H9 (cell line): ENCODE measurements around the gene SUGT1. TPM values are rescaled to one million over a fixed set of nuclear protein-coding genes. Genes with fewer than 3 reads are reported as not detected.
A peak's percentile ranks its signal among the peaks of the same experiment; 100 is the strongest.

Experiments used
- DNase-seq: peaks from one replicate; pipeline ENCODE4 v3.0.0-alpha.2; 2017
- H2AFZ ChIP-seq: one replicate; pipeline ENCODE4 v1.6.1; 2013; ENCODE audit warnings: mild to moderate bottlenecking, low read length, control low read depth, moderate library complexity
- H2AK5ac ChIP-seq: 2 replicates; pipeline ENCODE4 v1.6.1; 2013; ENCODE audit warnings: low read length, control low read depth, mixed read lengths; ENCODE audit not compliant: insufficient read length
- H2BK120ac ChIP-seq: one replicate; pipeline ENCODE4 v1.6.1; 2013; ENCODE audit warnings: low read depth, mild to moderate bottlenecking, low read length, control low read depth, inconsistent platforms; ENCODE audit not compliant: poor library complexity, severe bottlenecking
- H2BK12ac ChIP-seq: 2 replicates; pipeline ENCODE4 v1.6.1; 2013; ENCODE audit warnings: low read length, control low read depth, mixed read lengths, low read depth; ENCODE audit not compliant: insufficient read length
- H2BK15ac ChIP-seq: 2 replicates; pipeline ENCODE4 v1.6.1; 2013; ENCODE audit warnings: low read depth, low read length, control low read depth
- H2BK20ac ChIP-seq: one replicate; pipeline ENCODE4 v1.6.1; 2013; ENCODE audit warnings: low read depth, mild to moderate bottlenecking, low read length, control low read depth, inconsistent platforms; ENCODE audit not compliant: poor library complexity, severe bottlenecking
- H2BK5ac ChIP-seq: 2 replicates; pipeline ENCODE4 v1.6.1; 2013; ENCODE audit warnings: low read length, control low read depth, mixed read lengths; ENCODE audit not compliant: insufficient read length
- H3K14ac ChIP-seq: 2 replicates; pipeline ENCODE4 v1.6.1; 2013; ENCODE audit warnings: low read length, control low read depth; ENCODE audit not compliant: insufficient read depth
- H3K18ac ChIP-seq: 2 replicates; pipeline ENCODE4 v1.6.1; 2013; ENCODE audit warnings: low read depth, mild to moderate bottlenecking, mixed read lengths, low read length, control low read depth; ENCODE audit not compliant: insufficient read length
- H3K23ac ChIP-seq: 2 replicates; pipeline ENCODE4 v1.6.1; 2013; ENCODE audit warnings: low read length, control low read depth, mixed read lengths, low read depth; ENCODE audit not compliant: insufficient read length
- H3K23me2 ChIP-seq: 2 replicates; pipeline ENCODE4 v1.6.1; 2013; ENCODE audit warnings: low read depth, mild to moderate bottlenecking, mixed read lengths, low read length, control low read depth; ENCODE audit not compliant: insufficient read length, poor library complexity, severe bottlenecking
- H3K27ac ChIP-seq: 2 replicates; pipeline ENCODE4 v1.5.1; 2013; ENCODE audit warnings: low read length, control low read depth, mixed read lengths, low read depth; ENCODE audit not compliant: insufficient read length
- H3K27me3 ChIP-seq: 2 replicates; pipeline ENCODE4 v1.6.1; 2013; ENCODE audit warnings: low read length, control low read depth, inconsistent platforms; ENCODE audit not compliant: insufficient read depth
- H3K4ac ChIP-seq: 2 replicates; pipeline ENCODE4 v1.6.1; 2013; ENCODE audit warnings: low read depth, mild to moderate bottlenecking, control low read depth, inconsistent platforms, low read length, moderate library complexity
- H3K4me1 ChIP-seq: 2 replicates; pipeline ENCODE4 v1.6.1; 2013; ENCODE audit warnings: low read length, control low read depth, inconsistent platforms; ENCODE audit not compliant: insufficient read depth
- H3K4me2 ChIP-seq: 2 replicates; pipeline ENCODE4 v1.6.1; 2013; ENCODE audit warnings: low read length, control low read depth, mixed read lengths; ENCODE audit not compliant: insufficient read length, insufficient read depth
- H3K56ac ChIP-seq: 2 replicates; pipeline ENCODE4 v1.6.1; 2013; ENCODE audit warnings: low read depth, mild to moderate bottlenecking, mixed read lengths, low read length, control low read depth; ENCODE audit not compliant: insufficient read length
- H3K79me1 ChIP-seq: 2 replicates; pipeline ENCODE4 v1.6.1; 2013; ENCODE audit warnings: low read depth, mild to moderate bottlenecking, moderate library complexity, low read length, control low read depth, inconsistent platforms; ENCODE audit not compliant: insufficient read depth, poor library complexity, severe bottlenecking
- H3K79me2 ChIP-seq: 2 replicates; pipeline ENCODE4 v1.6.1; 2013; ENCODE audit warnings: low read length, control low read depth, inconsistent platforms; ENCODE audit not compliant: insufficient read depth
- H3K9ac ChIP-seq: 2 replicates; pipeline ENCODE4 v1.6.1; 2013; ENCODE audit warnings: low read length, control low read depth, mixed read lengths; ENCODE audit not compliant: insufficient read length; ENCODE audit errors: extremely low read depth
- H3K9me3 ChIP-seq: one replicate; pipeline ENCODE4 v1.6.1; 2013; ENCODE audit warnings: low read depth, low read length, inconsistent platforms; ENCODE audit not compliant: control insufficient read depth
- H3T11ph ChIP-seq: one replicate; pipeline ENCODE4 v1.6.1; 2013; ENCODE audit warnings: mild to moderate bottlenecking, low read length, control low read depth, inconsistent platforms
- H4K20me1 ChIP-seq: one replicate; pipeline ENCODE4 v1.6.1; 2013; ENCODE audit not compliant: control insufficient read depth, insufficient read length, insufficient read depth
- H4K5ac ChIP-seq: 2 replicates; pipeline ENCODE4 v1.6.1; 2013; ENCODE audit warnings: low read depth, mild to moderate bottlenecking, mixed read lengths, low read length, control low read depth; ENCODE audit not compliant: insufficient read length
- H4K8ac ChIP-seq: replicated peaks from 2 replicates; pipeline ENCODE4 v1.6.1; 2013; ENCODE audit warnings: low read length, control low read depth, mixed read lengths, low read depth; ENCODE audit not compliant: insufficient read length
- H4K91ac ChIP-seq: 2 replicates; pipeline ENCODE4 v1.6.1; 2013; ENCODE audit warnings: low read depth, mild to moderate bottlenecking, moderate library complexity, mixed read lengths, low read length, control low read depth; ENCODE audit not compliant: insufficient read length
- H3K27ac Mint-ChIP-seq, 3 experiments: 2 replicates in 2 of 3; 3 replicates in 1 of 3; pipeline ENCODE4 v1.8.0; 2020 to 2021; ENCODE audit warnings: mixed read lengths in 3 of 3, mild to moderate bottlenecking in 1 of 3, moderate library complexity in 1 of 3
- H3K27me3 Mint-ChIP-seq: 2 replicates; pipeline ENCODE4 v1.8.0; 2021; ENCODE audit warnings: low read depth, mild to moderate bottlenecking, moderate library complexity, mixed read lengths
- H3K36me3 Mint-ChIP-seq, 3 experiments: 2 replicates in 2 of 3; 3 replicates in 1 of 3; pipeline ENCODE4 v1.8.0; 2020 to 2021; ENCODE audit warnings: low read depth in 3 of 3, mixed read lengths in 3 of 3; ENCODE audit not compliant: insufficient read depth in 1 of 3
- H3K4me1 Mint-ChIP-seq, 2 experiments: 2 replicates each; pipeline ENCODE4 v1.8.0; 2020; ENCODE audit warnings: mixed read lengths in 2 of 2
- H3K4me3 Mint-ChIP-seq, 2 experiments: 2 replicates in 1 of 2; 3 replicates in 1 of 2; pipeline ENCODE4 v1.8.0; 2020 to 2021; ENCODE audit warnings: mild to moderate bottlenecking in 2 of 2, mixed read lengths in 2 of 2, moderate library complexity in 1 of 2
- H3K9me3 Mint-ChIP-seq, 2 experiments: 2 replicates in 1 of 2; 3 replicates in 1 of 2; pipeline ENCODE4 v1.8.0; 2020; ENCODE audit warnings: mild to moderate bottlenecking in 2 of 2, mixed read lengths in 2 of 2, moderate library complexity in 1 of 2
- WGBS: extraction: QIAGEN DNeasy Blood & Tissue Kit; methylation state at CpG from one replicate; pipeline ENCODE4 v1.1.7; 2013; ENCODE audit warnings: missing lambda C conversion rate, low lambda C conversion rate, mixed read lengths; ENCODE audit not compliant: insufficient read length; ENCODE audit errors: extremely low coverage; 5-methylcytosine and 5-hydroxymethylcytosine counted together
- total RNA-seq: library from RNA; stranded (reverse); gene quantifications from 2 replicates; pipeline ENCODE4 v1.2.1, GENCODE V29; 2021
- TF ChIP-seq, protein P1 (sequence below): fragments of 200-600 bp; sonication (generic); conservative IDR thresholded peaks from 3 replicates; pipeline ENCODE4 v1.8.0; 2021; ENCODE audit warnings: antibody characterized with exemption, mild to moderate bottlenecking

The SUGT1 gene
- total RNA-seq, 1 experiment from 2014 or later = 99.6 TPM

DNA sequence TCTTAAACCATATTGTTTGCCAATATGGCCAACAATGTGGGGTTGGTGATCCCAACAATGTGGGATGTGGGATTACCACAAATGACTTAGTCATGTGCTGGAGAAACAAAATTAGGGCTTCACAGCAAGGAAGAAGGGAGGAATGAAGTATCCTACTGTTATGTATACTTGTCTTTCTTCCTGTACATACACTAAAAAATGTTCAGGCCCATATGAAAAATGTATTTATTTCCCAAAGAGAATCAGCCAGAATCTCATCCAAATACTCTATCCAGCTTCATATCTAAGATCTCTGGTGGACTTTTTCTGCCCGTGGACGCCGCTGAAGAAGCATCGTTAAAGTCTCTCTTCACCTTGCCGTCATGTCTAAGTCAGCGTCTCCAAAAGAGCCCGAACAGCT is 10.5 kb upstream of the SUGT1 start, which contains the start of gene HNRNPA1L2:
HNRNPA1L2 (plus strand) TSS at position 301 of the 400 bp plus-strand sequence; CDS start at position 363, 62 bp downstream.
- Histone ChIP-seq H2BK120ac (no peak within 1 kb of the TSS), H2BK12ac (no peak within 1 kb of the TSS), H3K23me2 (no peaks in the 10 kb centered on the region), H3K14ac (no peak within 1 kb of the TSS), H2BK15ac (no peak within 1 kb of the TSS), H3K79me1 (no peaks in the 10 kb centered on the region), H3K79me2 (no peaks in the 10 kb centered on the region), H3K4me1 (no peaks in the 10 kb centered on the region), H4K91ac (no peak within 1 kb of the TSS), H3K9ac (no peak within 1 kb of the TSS), H2AFZ (no peak within 1 kb of the TSS), H2BK5ac (no peak within 1 kb of the TSS), H3K18ac (no peak within 1 kb of the TSS), H4K8ac (no peak within 1 kb of the TSS), H3K4ac (no peak within 1 kb of the TSS), H3K27me3 (no peaks in the 10 kb centered on the region), H2BK20ac (no peak within 1 kb of the TSS), H3K27ac (no peak within 1 kb of the TSS), H2AK5ac (no peak within 1 kb of the TSS), H4K5ac (no peak within 1 kb of the TSS), H3K4me2 (no peak within 1 kb of the TSS), H4K20me1 (no peaks in the 10 kb centered on the region), H3K23ac (no peak within 1 kb of the TSS), H3K9me3 (no peaks in the 10 kb centered on the region), H3T11ph (no peak within 1 kb of the TSS), H3K56ac (no peak within 1 kb of the TSS)
- Mint-ChIP-seq H3K4me3 (no peak within 1 kb of the TSS), H3K27me3 (no peaks in the 10 kb centered on the region), H3K27ac (peak within 1 kb of the TSS in 1 of 3 experiments; percentile 60; a peak in 1 of 7 replicates), H3K36me3 (peaks cover 0 to 18% (median 2%) of the 10 kb centered on the region in 3 experiments; a peak in 3 of 7 replicates), H3K9me3 (no peaks in the 10 kb centered on the region), H3K4me1 (peaks cover 0 to 9% of the 10 kb centered on the region in 2 experiments; a peak in 3 of 4 replicates)
- DNase-seq = no peak
- TF ChIP-seq, protein P1, sequence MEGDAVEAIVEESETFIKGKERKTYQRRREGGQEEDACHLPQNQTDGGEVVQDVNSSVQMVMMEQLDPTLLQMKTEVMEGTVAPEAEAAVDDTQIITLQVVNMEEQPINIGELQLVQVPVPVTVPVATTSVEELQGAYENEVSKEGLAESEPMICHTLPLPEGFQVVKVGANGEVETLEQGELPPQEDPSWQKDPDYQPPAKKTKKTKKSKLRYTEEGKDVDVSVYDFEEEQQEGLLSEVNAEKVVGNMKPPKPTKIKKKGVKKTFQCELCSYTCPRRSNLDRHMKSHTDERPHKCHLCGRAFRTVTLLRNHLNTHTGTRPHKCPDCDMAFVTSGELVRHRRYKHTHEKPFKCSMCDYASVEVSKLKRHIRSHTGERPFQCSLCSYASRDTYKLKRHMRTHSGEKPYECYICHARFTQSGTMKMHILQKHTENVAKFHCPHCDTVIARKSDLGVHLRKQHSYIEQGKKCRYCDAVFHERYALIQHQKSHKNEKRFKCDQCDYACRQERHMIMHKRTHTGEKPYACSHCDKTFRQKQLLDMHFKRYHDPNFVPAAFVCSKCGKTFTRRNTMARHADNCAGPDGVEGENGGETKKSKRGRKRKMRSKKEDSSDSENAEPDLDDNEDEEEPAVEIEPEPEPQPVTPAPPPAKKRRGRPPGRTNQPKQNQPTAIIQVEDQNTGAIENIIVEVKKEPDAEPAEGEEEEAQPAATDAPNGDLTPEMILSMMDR = no peak
- WGBS = no CpG with 5 or more reads among the region's 7 CpGs
